HepG2 (cell line): ENCODE results near the gene ALOX12. TPM values are rescaled to one million over a fixed set of nuclear protein-coding genes. Genes with fewer than 3 reads are reported as not detected.
A peak's percentile ranks its signal among the peaks of the same experiment; 100 is the strongest.

Experiments
- HNRNPK ChIP-seq: fragments of 200-400 bp; formaldehyde crosslinking; IDR thresholded peaks from 2 replicates; pipeline ENCODE4 v1.6.1; 2018; ENCODE audit warnings: low read length, low read depth, moderate library complexity, mild to moderate bottlenecking; ENCODE audit not compliant: poor library complexity, severe bottlenecking
- HNRNPUL1 ChIP-seq: fragments of 200-400 bp; formaldehyde crosslinking; IDR thresholded peaks from 2 replicates; pipeline ENCODE4 v1.6.1; 2017; ENCODE audit warnings: low read depth, mild to moderate bottlenecking, low read length, moderate library complexity
- KAT2B ChIP-seq: fragments of 150-350 bp; IDR thresholded peaks from 2 replicates; pipeline ENCODE4 v1.6.1; 2014; ENCODE audit warnings: low read depth, low read length, borderline replicate concordance
- MATR3 ChIP-seq: sonication (generic); formaldehyde crosslinking; IDR thresholded peaks from 2 replicates; pipeline ENCODE4 v1.4.0; 2020; ENCODE audit warnings: missing genetic modification reagents
- RORA ChIP-seq: sonication (generic); formaldehyde crosslinking; IDR thresholded peaks from 2 replicates; pipeline ENCODE4 v1.5.0; 2020; ENCODE audit warnings: mild to moderate bottlenecking, missing genetic modification reagents, moderate library complexity
- TERF1 ChIP-seq: sonication (generic); formaldehyde crosslinking; IDR thresholded peaks from 2 replicates; pipeline ENCODE4 v1.8.0; 2022; ENCODE audit warnings: mild to moderate bottlenecking, missing genetic modification reagents, moderate library complexity
- ZNF256 ChIP-seq: sonication (generic); formaldehyde crosslinking; conservative IDR thresholded peaks from 2 replicates; pipeline ENCODE4 v1.4.0; 2020; ENCODE audit warnings: missing genetic modification reagents
- ZNF331 ChIP-seq: sonication (generic); formaldehyde crosslinking; IDR thresholded peaks from 2 replicates; pipeline ENCODE4 v1.4.0; 2020; ENCODE audit warnings: missing genetic modification reagents
- ZNF350 ChIP-seq: sonication (generic); formaldehyde crosslinking; IDR thresholded peaks from 2 replicates; pipeline ENCODE4 v1.4.0; 2020; ENCODE audit warnings: mild to moderate bottlenecking, low read depth, missing genetic modification reagents, borderline replicate concordance
- ZNF501 ChIP-seq: sonication (generic); formaldehyde crosslinking; IDR thresholded peaks from 2 replicates; pipeline ENCODE4 v1.5.1; 2020; ENCODE audit warnings: mild to moderate bottlenecking, moderate library complexity, missing genetic modification reagents
- ZNF782 ChIP-seq: sonication (generic); formaldehyde crosslinking; IDR thresholded peaks from 2 replicates; pipeline ENCODE4 v1.4.0; 2020; ENCODE audit warnings: missing genetic modification reagents, mild to moderate bottlenecking, borderline replicate concordance
- ZNF841 ChIP-seq: sonication (generic); formaldehyde crosslinking; IDR thresholded peaks from 2 replicates; pipeline ENCODE4 v1.8.1; 2023; ENCODE audit warnings: missing genetic modification reagents, borderline replicate concordance
- polyA plus RNA-seq, 8 experiments: library from polyadenylated mRNA; depleted of rRNA in 3 of 8; stranded (reverse) in 7 of 8; unstranded in 1 of 8; fragments of >200 nt; fragmentation: Illumina TruSeq in 4 of 8; extraction: Trizol in 4 of 8; gene quantifications; 2 replicates each; pipeline versions ENCODE4 v1.2.1 to v1.2.3, GENCODE V29; 2011 to 2016; ENCODE audit warnings: low read depth in 4 of 8, missing spikeins in 1 of 8, mixed read lengths in 1 of 8; ENCODE audit not compliant: insufficient read depth in 1 of 8
- total RNA-seq, 5 experiments: library from RNA; depleted of rRNA; stranded (reverse); fragments of >200 nt; fragmentation: Illumina TruSeq; extraction: Trizol; gene quantifications; 2 replicates each; pipeline ENCODE4 v1.2.3, GENCODE V29; 2016; ENCODE audit warnings: low read depth in 1 of 5
- TF ChIP-seq, protein P1 (sequence below): sonication (generic); formaldehyde crosslinking; IDR thresholded peaks from 2 replicates; pipeline ENCODE4 v1.4.0; 2020; ENCODE audit warnings: mild to moderate bottlenecking, missing genetic modification reagents
- TF ChIP-seq, protein P2 (sequence below): sonication (generic); formaldehyde crosslinking; IDR thresholded peaks from 2 replicates; pipeline ENCODE4 v1.4.0; 2020; ENCODE audit warnings: low read depth, missing genetic modification reagents
- TF ChIP-seq, protein P3 (sequence below): sonication (generic); formaldehyde crosslinking; IDR thresholded peaks from 2 replicates; pipeline ENCODE4 v1.9.0; 2021; ENCODE audit warnings: missing genetic modification reagents, borderline replicate concordance

Gene ALOX12
- total and polyA plus RNA-seq, 2 of the 13 experiments (the other 11 are each of a cell fraction or from before 2014, with no cell fraction given) = not detected

- 0 out of 2 replicates have a peak, but pooled peaks have one; percentile 19 for TF ChIP-seq HNRNPUL1
- TF ChIP-seq ZNF331 (CRISPR knock-in tag) = peak; percentile 79; the same call in 1 of the 2 replicates
- TF ChIP-seq ZNF350 (CRISPR knock-in tag) = peak; percentile 77; the same call in 1 of the 2 replicates
- no peak for TF ChIP-seq MATR3 (CRISPR knock-in tag)
- TF ChIP-seq KAT2B = no peak
- TF ChIP-seq, protein P1, sequence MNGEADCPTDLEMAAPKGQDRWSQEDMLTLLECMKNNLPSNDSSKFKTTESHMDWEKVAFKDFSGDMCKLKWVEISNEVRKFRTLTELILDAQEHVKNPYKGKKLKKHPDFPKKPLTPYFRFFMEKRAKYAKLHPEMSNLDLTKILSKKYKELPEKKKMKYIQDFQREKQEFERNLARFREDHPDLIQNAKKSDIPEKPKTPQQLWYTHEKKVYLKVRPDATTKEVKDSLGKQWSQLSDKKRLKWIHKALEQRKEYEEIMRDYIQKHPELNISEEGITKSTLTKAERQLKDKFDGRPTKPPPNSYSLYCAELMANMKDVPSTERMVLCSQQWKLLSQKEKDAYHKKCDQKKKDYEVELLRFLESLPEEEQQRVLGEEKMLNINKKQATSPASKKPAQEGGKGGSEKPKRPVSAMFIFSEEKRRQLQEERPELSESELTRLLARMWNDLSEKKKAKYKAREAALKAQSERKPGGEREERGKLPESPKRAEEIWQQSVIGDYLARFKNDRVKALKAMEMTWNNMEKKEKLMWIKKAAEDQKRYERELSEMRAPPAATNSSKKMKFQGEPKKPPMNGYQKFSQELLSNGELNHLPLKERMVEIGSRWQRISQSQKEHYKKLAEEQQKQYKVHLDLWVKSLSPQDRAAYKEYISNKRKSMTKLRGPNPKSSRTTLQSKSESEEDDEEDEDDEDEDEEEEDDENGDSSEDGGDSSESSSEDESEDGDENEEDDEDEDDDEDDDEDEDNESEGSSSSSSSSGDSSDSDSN (CRISPR knock-in tag) = peak; percentile 72
- TF ChIP-seq, protein P2, sequence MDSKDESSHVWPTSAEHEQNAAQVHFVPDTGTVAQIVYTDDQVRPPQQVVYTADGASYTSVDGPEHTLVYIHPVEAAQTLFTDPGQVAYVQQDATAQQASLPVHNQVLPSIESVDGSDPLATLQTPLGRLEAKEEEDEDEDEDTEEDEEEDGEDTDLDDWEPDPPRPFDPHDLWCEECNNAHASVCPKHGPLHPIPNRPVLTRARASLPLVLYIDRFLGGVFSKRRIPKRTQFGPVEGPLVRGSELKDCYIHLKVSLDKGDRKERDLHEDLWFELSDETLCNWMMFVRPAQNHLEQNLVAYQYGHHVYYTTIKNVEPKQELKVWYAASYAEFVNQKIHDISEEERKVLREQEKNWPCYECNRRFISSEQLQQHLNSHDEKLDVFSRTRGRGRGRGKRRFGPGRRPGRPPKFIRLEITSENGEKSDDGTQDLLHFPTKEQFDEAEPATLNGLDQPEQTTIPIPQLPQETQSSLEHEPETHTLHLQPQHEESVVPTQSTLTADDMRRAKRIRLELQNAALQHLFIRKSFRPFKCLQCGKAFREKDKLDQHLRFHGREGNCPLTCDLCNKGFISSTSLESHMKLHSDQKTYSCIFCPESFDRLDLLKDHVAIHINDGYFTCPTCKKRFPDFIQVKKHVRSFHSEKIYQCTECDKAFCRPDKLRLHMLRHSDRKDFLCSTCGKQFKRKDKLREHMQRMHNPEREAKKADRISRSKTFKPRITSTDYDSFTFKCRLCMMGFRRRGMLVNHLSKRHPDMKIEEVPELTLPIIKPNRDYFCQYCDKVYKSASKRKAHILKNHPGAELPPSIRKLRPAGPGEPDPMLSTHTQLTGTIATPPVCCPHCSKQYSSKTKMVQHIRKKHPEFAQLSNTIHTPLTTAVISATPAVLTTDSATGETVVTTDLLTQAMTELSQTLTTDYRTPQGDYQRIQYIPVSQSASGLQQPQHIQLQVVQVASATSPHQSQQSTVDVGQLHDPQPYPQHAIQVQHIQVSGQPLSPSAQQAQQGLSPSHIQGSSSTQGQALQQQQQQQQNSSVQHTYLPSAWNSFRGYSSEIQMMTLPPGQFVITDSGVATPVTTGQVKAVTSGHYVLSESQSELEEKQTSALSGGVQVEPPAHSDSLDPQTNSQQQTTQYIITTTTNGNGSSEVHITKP = peak; percentile 93
- TF ChIP-seq, protein P3, sequence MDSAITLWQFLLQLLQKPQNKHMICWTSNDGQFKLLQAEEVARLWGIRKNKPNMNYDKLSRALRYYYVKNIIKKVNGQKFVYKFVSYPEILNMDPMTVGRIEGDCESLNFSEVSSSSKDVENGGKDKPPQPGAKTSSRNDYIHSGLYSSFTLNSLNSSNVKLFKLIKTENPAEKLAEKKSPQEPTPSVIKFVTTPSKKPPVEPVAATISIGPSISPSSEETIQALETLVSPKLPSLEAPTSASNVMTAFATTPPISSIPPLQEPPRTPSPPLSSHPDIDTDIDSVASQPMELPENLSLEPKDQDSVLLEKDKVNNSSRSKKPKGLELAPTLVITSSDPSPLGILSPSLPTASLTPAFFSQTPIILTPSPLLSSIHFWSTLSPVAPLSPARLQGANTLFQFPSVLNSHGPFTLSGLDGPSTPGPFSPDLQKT (CRISPR knock-in tag) = no peak
- TF ChIP-seq ZNF256 (CRISPR knock-in tag) = no peak
- TF ChIP-seq TERF1 (CRISPR knock-in tag) = no peak
- TF ChIP-seq HNRNPK = peak; percentile 45
- no peak for TF ChIP-seq ZNF841 (CRISPR knock-in tag)
- peak; percentile 79 for TF ChIP-seq ZNF501 (CRISPR knock-in tag)
- TF ChIP-seq RORA = no peak
- no peak; the same call in 1 of the 2 replicates for TF ChIP-seq ZNF782 (CRISPR knock-in tag)
Observed at GRCh38 chr17:7014261-7014994, 18.6 kb downstream of the ALOX12 start (continued).
